ENCODE data around the gene CCDC142.
A peak's percentile ranks its signal among the peaks of the same experiment; 100 is the strongest.

Gene CCDC142

DNA sequence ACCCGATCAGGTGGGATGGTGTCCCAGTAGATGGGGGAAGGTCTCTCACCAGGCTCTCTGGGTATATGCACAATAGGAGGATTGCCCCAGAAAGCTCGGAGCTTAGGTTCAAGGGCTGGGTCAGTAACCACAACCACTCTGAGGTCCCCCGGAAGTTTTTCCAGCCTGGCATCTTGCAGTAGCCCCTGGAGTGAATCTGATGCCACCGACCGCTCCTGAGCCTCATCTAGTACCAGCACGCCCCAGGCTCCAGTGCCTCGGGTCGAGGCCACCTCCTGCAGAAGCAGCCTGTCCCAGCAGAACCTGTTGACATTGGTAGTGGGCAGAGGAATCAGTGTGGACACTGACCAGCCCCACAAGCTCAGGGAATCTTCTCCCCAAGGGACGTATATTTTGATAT lies 41.2 kb upstream of the CCDC142 start:
- H3K4me1 Mint-ChIP-seq = peaks cover 22 to 29% of the 10 kb centered on the region in 2 donors
- DNase-seq (no peak), ATAC-seq (replicated peaks) (no peak)
- peaks cover 17 to 26% of the 10 kb centered on the region in 2 donors for H3K27me3 Mint-ChIP-seq
- H3K27ac Mint-ChIP-seq = no peak overlapping the region
- H3K36me3 Mint-ChIP-seq = peaks cover 48 to 57% of the 10 kb centered on the region in 2 donors
- peaks cover 7 to 10% of the 10 kb centered on the region in 2 donors for H3K9me3 Mint-ChIP-seq
- H3K4me3 Mint-ChIP-seq = no peak overlapping the region

DNA sequence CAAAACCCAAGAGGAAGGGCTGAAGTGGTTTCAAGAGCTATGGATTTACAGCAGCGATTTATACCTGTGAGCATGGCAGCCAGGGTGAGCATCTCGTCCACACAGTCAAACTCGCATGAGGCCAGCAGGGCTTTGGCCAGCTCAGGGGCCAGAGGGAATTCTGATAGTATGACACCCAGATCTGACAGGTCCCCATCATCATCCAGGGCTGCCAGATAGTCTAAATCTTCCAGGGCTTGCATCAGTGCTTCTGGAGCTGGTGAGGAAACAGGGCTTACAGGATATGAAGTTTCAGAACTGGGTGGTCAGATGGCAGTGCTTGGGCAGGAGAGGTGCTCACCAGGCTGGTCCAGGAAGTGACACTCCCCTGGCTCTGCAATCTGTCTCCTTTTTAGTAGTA lies 39.7 kb upstream of the CCDC142 start:
- H3K9me3 Mint-ChIP-seq = peaks cover 7 to 10% of the 10 kb centered on the region in 2 donors
- peaks cover 15 to 17% of the 10 kb centered on the region in 2 donors for H3K4me1 Mint-ChIP-seq
- peaks cover 32 to 41% of the 10 kb centered on the region in 2 donors for H3K27me3 Mint-ChIP-seq
- peaks cover 37 to 47% of the 10 kb centered on the region in 2 donors for H3K36me3 Mint-ChIP-seq
- no peak overlapping the region for H3K27ac Mint-ChIP-seq
- no peak for DNase-seq
- no peak overlapping the region for H3K4me3 Mint-ChIP-seq
- no peak for ATAC-seq (replicated peaks)

DNA sequence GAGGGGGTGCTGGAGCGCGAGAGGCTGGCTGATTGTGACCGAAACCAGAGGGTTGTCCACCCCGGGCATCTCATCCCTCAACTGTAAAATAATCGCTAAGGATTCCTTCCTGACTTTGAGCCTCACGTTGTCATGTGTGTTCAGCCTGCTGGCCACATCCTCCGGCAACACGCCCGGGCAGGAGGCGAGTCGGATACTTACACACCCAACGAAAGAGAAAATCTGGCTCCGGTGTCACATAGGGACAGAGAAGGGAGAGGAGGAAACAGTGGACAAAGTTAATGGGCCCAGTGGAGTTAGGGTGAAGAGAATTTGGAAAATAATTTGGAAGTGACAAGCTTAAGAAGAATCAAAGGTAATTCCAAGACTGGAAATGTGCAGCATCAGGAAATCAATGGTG lies 33.9 kb upstream of the CCDC142 start:
- Mint-ChIP-seq H3K9me3 (peaks cover 3 to 4% of the 10 kb centered on the region in 2 donors), H3K4me3 (peak overlapping the region; percentile 78 to 80), H3K27me3 (peaks cover 82 to 89% of the 10 kb centered on the region in 2 donors), H3K27ac (no peak overlapping the region), H3K4me1 (peaks cover 16 to 23% of the 10 kb centered on the region in 2 donors), H3K36me3 (peaks cover 10 to 26% of the 10 kb centered on the region in 2 donors)
- no peak for ATAC-seq (replicated peaks)
- DNase-seq = no peak

DNA sequence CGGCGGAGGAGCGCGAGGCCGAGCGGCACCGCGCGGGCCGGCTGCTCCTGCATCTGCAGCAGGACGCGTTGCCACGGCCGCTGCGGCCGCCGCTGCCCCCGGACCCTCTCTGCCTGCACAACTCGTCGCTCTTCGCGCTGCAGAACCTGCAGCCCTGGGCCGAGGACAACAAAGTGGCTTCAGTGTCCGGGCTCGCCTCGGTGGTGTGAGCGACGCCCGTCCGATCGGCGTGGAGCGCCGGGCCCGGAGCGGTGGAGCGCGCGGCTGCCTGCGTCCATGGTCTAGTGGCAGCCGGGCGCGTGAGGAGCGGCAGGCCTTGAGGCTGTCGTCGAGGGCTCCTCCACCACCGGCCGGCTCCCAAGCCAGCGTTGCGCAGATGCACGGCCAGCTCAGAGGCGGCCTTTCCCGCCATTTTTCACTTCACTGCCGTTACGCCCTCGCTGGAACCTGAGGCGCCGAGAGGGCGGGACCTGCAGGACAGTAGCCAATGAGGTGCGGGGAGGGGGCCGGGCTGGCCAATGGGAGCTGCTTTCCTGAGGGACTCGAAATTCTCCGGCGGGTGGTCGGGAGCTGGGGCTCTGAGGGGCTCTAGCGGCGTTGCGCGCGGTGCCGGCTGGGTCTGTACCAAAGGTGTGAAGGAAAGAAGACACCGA lies 33.3 kb upstream of the CCDC142 start:
- Mint-ChIP-seq H3K27me3 (peaks cover 85 to 95% of the 10 kb centered on the region in 2 donors), H3K4me3 (peak overlapping the region; percentile 78 to 80), H3K27ac (peak overlapping the region; percentile 42), H3K36me3 (peaks cover 9 to 26% of the 10 kb centered on the region in 2 donors), H3K9me3 (peaks cover 3 to 4% of the 10 kb centered on the region in 2 donors), H3K4me1 (peaks cover 16 to 23% of the 10 kb centered on the region in 2 donors)
- ATAC-seq (replicated peaks) = peak; percentile 73 to 84
- DNase-seq = peak; percentile 57

DNA sequence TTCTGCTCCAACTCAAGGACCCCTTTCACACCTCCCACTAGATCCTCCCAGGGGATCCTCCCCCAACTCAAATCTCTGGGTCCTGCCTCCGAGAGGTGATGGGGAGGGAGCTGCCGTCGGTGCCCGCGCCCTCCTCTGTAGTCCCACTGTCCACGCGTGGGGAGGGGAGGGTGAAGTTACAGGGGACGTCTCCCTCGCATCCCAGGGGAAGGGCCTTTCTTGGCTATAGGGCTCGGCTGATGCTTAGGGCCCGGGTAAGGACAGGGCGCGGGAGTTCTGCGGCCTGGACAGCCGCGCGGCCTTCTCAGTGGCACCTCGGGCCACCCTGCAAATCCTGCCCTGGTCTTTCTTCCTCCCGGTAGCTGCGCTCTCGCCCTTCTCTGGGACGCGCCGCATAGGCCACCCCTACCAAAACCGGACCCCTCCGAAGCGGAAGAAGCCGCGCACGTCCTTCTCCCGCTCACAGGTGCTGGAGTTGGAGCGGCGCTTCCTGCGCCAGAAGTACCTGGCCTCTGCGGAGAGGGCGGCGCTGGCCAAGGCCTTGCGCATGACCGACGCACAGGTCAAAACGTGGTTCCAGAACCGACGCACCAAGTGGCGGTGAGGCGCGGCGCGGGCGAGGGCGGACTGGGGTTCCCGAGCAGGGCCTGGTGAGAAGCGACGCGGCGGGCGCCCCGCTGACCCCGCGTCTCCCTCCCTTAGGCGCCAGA lies 32.6 kb upstream of the CCDC142 start:
- Mint-ChIP-seq H3K9me3 (peaks cover 3 to 4% of the 10 kb centered on the region in 2 donors), H3K27me3 (peaks cover 83 to 98% of the 10 kb centered on the region in 2 donors), H3K4me1 (peaks cover 16 to 23% of the 10 kb centered on the region in 2 donors), H3K27ac (peak overlapping the region; percentile 79), H3K4me3 (peak overlapping the region; percentile 71 to 80), H3K36me3 (peaks cover 7 to 26% of the 10 kb centered on the region in 2 donors)
- DNase-seq (no peak), ATAC-seq (replicated peaks) (peak in 1 of 2 donors; percentile 6)

DNA sequence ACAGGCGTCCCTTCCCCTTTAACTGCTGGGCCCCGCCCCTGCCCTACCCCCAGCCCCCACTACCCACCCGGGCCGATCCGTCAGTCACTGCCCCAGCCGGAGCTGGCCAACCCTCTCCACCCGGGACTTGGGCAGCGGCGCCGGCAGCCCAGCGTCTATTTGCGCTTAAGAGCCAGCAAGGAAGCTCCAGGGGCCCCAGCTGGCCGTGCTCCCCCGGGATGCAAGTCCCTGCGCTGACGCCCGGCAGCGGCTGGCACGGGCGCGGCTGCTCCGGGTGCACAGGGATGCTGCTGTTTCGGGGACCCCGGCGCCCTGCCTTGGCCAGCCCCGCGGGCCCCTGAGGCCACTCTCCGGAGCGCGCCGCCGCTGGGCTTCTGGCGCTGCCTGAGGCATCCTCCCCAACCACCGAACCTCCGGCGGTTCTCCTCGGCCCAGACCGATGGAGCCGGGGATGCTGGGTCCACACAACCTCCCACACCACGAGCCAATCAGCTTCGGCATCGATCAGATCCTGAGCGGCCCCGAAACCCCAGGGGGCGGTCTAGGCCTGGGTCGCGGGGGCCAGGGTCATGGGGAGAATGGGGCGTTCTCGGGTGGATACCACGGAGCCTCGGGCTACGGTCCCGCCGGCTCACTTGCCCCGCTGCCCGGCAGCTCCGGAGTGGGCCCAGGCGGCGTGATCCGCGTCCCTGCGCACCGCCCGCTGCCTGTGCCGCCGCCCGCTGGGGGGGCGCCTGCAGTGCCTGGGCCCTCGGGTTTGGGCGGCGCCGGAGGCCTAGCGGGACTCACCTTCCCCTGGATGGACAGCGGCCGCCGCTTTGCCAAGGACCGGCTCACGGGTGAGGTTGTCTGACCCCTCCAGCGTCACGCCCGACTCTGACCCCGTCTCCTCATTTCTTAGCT lies 31.8 kb upstream of the CCDC142 start, which contains the start of gene TLX2:
Gene TLX2, plus strand, starts transcription at position 83 of the 903 bp plus-strand sequence. Its CDS starts 357 bp downstream, at position 440.
- Mint-ChIP-seq H3K36me3 (peaks cover 6 to 19% of the 10 kb centered on the region in 2 donors), H3K4me1 (peaks cover 16 to 26% of the 10 kb centered on the region in 2 donors), H3K27ac (peak within 1 kb of the TSS; percentile 79), H3K27me3 (peaks cover 76 to 95% of the 10 kb centered on the region in 2 donors), H3K9me3 (peaks cover 3 to 4% of the 10 kb centered on the region in 2 donors), H3K4me3 (peak within 1 kb of the TSS; percentile 71 to 80)
- DNase-seq = no peak
- peak; percentile 15 to 28 for ATAC-seq (replicated peaks)

DNA sequence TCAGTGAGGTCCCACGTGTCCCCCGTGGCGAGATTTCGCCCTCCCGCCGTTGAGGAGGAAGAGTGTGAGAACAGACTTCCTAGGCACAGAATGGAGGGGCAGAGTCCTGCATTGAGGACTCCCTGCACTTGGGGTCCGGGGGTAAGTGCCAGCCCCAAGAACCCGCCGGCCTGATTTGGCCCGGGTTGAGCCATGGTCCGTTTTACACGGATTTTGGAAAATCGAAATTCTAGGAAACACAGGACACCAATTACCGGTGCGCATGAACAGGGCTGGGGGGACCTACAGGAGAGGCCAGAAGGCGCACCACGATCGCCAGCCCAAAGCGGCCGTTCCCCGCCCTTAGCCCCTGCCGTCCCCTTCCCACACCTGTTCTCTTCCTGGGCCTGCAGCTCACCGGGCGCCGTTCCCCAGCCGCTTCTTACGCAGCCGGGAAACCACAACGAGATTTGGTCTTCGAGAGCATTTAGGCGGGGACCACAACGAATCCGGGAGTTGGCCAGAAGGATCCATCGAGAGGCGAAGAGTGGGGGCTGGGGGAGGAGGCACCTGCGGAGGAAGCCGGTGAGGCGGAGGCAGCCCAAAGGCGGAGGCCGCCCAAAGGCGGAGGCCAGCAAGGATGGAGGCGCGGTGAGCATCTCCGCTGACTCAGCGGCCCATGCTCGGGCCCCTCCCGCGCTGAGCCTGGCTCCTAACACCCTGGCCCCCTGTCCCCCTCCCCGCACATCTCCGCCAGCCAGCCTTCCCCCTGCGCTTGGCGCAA lies 31.0 kb upstream of the CCDC142 start:
- DNase-seq (no peak), ATAC-seq (replicated peaks) (peak in 1 of 2 donors; percentile 18)
- H3K27me3 Mint-ChIP-seq = peaks cover 69 to 90% of the 10 kb centered on the region in 2 donors
- peak overlapping the region; percentile 56 to 63 for H3K4me3 Mint-ChIP-seq
- peaks cover 6 to 16% of the 10 kb centered on the region in 2 donors for H3K36me3 Mint-ChIP-seq
- peak overlapping the region; percentile 47 for H3K27ac Mint-ChIP-seq
- H3K4me1 Mint-ChIP-seq = peaks cover 16 to 28% of the 10 kb centered on the region in 2 donors
- H3K9me3 Mint-ChIP-seq = peaks cover 3 to 4% of the 10 kb centered on the region in 2 donors

DNA sequence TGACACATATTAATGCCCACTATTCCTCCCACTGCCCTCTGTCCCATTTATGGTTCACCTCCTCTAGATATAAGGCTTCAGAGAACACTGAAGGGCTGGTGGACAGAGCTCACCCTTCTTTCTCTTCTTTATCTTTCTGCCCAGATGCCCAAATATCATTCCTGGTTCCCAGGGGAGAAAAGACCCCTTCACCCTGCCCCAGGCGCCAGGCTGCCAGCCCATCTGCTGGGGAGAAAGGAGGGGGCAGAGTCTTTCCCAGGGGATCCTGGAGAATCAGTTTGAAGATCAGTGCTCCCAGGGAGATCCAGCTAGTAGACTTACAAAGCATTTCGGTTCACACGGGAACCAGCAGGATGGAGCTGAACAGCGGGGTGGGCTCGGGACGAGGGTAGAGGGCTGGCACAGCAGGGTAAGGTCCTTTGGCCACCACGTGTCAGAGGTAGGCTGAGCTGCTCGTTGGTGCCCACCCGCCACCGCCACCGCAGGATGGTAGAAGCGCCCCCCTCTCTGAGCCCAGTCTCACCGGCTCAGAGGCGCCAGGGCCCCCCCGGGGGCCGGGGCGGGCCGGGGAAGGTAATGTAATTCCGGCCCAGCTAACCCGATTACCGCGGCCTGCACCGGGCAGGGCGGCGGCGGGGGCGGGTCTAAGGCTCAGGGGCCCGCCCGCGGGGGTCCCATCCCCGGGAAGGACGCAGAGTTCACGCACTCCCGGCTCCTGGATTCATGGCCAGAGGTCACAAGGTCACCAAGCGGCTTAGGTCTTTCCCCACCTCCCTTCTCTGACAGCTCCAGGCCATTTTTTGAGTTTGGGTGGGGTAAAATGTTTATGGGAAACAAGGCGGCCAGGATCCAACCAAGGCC lies 30.2 kb upstream of the CCDC142 start:
- DNase-seq (no peak), ATAC-seq (replicated peaks) (no peak)
- H3K4me3 Mint-ChIP-seq = peak overlapping the region; percentile 56 to 63
- H3K27ac Mint-ChIP-seq = peak overlapping the region; percentile 62
- peaks cover 6 to 15% of the 10 kb centered on the region in 2 donors for H3K36me3 Mint-ChIP-seq
- H3K4me1 Mint-ChIP-seq = peaks cover 22 to 36% of the 10 kb centered on the region in 2 donors
- peaks cover 61 to 82% of the 10 kb centered on the region in 2 donors for H3K27me3 Mint-ChIP-seq
- peaks cover 3 to 4% of the 10 kb centered on the region in 2 donors for H3K9me3 Mint-ChIP-seq

DNA sequence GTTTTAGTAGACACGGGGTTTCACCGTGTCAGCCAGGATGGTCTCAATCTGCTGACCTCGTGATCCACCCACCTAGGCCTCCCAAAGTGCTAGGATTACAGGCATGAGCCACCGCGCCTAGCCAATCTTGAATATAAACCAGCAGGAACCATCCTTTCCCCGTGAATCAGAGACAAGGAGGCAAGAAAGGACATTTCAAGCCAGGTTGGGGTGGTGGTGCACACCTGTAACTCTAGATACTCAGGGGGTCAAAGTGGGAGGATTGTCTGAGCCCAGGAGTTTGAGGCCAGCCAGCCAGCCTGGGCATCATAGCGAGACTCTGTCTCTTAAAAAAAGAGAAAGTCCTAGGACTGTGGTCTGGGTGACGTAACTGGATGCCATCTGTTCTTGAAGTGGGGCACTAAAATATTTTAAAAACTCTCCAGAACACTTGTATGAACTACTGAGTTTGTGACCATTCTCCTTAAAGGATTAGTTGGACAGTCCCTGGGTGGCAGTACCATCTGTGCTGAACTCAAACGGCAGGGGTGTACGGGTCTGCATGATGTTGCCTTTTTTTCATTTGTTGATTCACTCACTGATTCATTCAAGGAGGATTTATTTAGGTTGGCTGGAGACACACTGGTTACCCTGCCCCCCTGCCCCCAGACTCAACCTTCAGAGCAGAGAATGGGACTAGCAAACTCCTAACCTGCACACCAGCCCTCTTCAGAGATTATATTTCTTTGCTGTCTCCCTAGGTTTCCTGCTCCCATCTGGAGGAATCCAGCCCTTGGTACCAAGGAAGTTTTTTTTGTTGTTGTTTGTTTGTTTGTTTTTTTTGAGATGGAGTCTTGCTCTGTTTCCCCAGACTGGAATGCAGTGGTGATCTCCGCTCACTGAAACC lies 28.5 kb upstream of the CCDC142 start:
- Mint-ChIP-seq H3K4me3 (no peak overlapping the region), H3K27ac (no peak overlapping the region), H3K27me3 (peaks cover 44 to 65% of the 10 kb centered on the region in 2 donors), H3K4me1 (peaks cover 25 to 42% of the 10 kb centered on the region in 2 donors), H3K9me3 (peaks cover 0 to under 1% of the 10 kb centered on the region in 2 donors), H3K36me3 (peaks cover 12 to 18% of the 10 kb centered on the region in 2 donors)
- ATAC-seq (replicated peaks) (no peak), DNase-seq (no peak)

DNA sequence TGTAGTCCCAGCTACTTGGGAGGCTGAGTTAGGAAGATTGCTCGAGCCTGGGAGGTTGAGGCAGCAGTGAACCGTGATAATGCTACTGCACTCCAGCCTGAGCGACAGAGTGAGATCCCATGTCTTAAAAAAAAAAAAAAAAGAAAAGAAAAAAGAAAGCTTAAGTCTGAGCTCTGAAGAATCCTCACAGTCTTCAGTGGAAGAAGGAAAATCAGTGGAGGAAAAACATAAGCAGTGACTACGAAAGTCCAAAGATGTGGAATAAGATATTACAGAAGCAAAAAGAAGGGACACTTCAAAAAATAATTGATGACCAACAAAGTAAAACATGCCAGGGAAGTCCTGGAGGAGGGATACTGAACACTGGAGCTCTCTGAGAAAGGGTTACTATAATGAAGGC lies 27.5 kb upstream of the CCDC142 start:
- Mint-ChIP-seq H3K9me3 (no peaks in the 10 kb centered on the region), H3K4me3 (peak overlapping the region in 1 of 2 donors; percentile 23), H3K27me3 (peaks cover 35 to 55% of the 10 kb centered on the region in 2 donors), H3K36me3 (peaks cover 19 to 23% of the 10 kb centered on the region in 2 donors), H3K27ac (no peak overlapping the region), H3K4me1 (peaks cover 26 to 40% of the 10 kb centered on the region in 2 donors)
- DNase-seq (no peak), ATAC-seq (replicated peaks) (no peak)

DNA sequence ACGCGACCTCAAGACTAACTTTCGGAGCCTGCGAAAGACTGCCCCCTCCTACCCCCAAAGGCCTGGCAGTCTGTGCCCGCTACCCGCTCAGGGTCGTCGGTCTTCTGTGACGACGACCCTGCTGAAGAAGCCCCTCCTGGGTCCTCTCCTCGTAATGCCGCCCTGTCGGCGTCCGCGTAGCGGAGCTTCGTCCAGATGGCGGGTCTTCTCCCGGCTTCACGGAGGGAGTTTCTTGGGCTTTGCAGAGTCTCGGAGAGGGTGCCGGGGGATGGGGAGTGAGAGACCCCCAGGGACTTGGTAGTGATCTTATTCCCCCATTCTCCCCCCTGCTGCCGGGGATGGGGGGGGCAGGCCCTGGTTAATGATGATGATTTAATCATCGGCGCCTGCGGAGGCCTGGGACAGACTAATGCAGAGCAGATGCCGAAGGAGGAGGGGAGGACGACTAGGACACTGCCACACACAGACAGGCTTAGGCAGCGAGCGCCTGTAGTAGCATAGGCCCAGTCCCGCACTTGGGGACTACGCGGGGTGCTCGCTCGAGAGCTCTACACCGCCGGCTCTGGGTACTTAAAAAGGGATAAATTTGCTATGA lies 25.2 kb upstream of the CCDC142 start:
- ATAC-seq (replicated peaks) (peak; percentile 15 to 30), DNase-seq (no peak)
- H3K4me3 Mint-ChIP-seq = peak overlapping the region; percentile 98 to 99
- H3K4me1 Mint-ChIP-seq = peaks cover 40 to 58% of the 10 kb centered on the region in 2 donors
- H3K27me3 Mint-ChIP-seq = peaks cover 40 to 49% of the 10 kb centered on the region in 2 donors
- H3K9me3 Mint-ChIP-seq = no peaks in the 10 kb centered on the region
- peak overlapping the region; percentile 100 for H3K27ac Mint-ChIP-seq
- peaks cover 35 to 38% of the 10 kb centered on the region in 2 donors for H3K36me3 Mint-ChIP-seq

Measured in stimulated activated naive B cell treated with anti-CD40 and anti-IgM and Interleukin-4, amounts not matched to agents 10 μg/mL and 1 μg/mL and 100 μg/mL, for 72 hours (primary cell).